HG03280 (cell line): ENCODE measurements around the gene UBXN10.

Source experiments
- ATAC-seq: cut with Tn5 transposase; IDR thresholded peaks from one replicate; pipeline ENCODE4 v1.9.1; 2021; ENCODE audit warnings: mild to moderate bottlenecking, moderate library complexity; ENCODE audit not compliant: unreplicated experiment

UBXN10 gene

DNA sequence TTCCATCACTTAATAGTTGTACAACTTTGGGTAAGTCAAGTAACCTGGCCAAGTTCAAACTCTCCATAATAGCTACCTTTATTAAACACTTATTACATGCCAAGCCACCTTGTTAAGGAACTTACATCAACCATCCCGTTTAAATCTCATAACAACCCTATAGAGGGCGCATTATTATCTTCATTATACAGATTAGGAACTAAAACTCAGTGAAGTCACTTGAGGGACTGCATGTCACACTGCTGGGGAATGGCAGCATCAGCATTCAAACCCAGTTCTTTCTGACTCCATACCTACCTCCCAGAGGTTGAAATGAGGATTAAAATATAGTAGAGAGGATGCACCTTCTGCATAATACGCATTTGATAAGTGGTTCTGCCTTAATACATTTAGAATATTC is 47.5 kb downstream of the UBXN10 start:
- ATAC-seq: no peak

DNA sequence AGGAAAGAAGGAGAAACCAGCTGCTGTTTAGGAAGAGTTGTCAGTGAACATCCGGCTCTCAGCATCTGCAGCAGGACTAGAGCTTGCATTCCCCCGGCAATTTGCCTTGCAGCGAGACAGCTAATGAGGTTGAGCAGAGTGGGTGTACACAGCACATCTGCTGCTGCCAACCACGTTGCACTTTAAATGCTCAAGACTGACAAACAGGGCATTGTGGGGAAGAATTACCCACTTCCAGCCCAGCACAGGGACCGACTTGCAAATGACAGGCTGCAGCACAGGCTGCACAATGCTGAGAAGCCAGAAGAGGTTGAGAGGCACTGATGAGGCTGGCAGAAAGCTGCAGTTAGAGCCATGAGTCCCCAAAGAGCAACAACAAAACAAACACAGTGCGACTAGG is 48.0 kb downstream of the UBXN10 start:
- no peak for ATAC-seq

DNA sequence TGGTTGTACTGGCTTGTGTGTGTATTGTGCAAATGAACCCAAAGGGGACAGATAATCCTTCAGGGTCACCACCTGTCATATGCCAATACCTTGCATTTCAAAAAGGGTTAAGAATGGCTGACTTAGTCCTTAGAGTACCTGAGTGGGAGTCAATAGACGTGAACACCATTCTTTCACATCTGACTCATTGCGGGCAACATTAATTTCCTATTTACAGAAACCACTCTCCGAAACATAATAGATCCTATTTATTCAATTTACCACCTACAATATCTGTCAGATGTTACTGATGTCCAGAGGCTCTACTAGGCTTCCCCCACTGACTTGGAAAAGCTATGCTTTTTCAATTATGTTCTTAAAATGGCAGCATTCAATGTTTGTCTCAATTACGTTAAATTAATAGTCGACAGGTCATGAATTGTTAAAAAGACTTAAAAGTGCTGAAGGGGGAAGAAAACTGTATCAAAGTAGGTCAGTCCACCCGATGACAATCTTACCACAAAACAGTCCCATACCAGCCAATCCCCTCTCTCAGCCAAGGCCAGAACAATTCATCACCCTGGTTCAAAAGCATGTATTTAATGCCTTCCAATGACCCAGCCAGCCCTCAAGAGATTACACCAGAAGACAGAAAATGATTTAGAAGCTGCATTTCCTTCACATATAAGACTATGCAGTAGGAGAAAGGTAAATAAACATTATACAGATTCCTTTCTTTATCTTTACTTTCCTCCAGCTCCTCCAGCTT is 49.1 kb downstream of the UBXN10 start:
- ATAC-seq: no peak

DNA sequence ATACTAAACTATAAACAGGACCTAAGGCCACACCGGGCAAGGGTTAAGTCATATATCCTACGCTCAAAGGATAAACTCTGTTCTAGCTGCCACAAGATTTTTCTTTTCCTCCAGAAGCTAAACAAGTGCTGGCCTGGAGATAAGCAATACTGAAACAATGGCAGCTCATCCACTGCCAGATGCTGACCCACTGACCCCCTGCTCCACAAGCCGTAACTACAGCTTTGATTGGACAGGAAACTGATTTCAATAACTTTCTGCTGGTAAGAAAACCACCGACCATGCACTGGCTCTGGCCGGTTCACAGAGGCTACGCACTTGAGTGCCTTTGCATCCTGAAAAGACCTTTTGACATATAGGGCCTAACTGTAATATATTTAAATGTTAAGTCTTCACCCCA is 51.8 kb downstream of the UBXN10 start:
- no peak for ATAC-seq

DNA sequence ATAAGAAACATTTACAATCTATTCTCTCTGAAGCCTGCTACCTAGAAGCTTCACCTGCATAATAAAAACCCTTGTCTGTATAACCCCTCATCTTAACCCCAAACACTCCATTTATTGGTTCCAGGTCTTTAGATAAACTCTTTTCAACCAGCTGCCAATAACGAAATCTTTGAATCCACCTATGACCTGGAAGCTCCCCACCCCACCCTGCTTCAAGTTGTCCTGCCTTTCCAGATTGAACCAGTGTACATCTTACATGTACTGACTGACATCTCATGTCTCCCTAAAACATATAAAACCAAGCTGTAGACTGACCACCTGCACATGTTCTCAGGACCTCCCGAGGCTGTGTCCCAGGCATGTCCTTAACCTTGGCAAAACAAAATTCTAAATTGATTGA is 54.1 kb downstream of the UBXN10 start:
- ATAC-seq: no peak

DNA sequence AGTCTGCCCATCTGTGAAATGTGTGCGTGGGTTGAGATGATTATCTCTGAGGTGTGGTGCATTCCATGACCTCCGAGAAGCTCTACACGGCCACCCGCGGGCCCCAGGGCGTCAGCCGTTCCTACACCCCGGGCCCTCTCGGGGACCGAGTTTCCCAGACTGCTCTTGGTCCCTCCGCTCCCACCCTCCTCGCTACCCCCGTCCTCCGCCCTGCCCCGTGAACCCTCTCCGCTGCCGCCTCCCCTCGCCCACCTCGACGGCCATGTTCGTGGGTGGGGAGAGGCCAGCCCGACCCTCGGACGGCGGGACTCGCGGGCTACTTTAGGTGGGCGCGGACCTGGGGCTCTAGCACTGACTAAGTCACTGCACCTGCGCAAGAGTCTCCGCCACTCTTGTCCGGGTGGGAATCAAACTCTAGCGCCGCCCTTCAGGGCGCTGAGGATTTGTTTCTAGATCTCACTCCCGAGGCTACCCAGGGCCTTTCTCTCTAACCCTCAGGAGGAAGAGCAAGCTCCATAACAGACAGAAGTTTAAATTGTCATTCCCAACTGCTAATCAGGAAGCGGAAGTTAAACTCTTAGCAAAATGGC is 57.1 kb downstream of the UBXN10 start:
- ATAC-seq: no peak
